HG03045 (cell line): ENCODE results near the gene PKD2L1.
"Not testable (repeated sequence)": the region's sequence is repeated elsewhere in the genome, so short reads cannot be mapped to it uniquely, and the experiment has no call there.

Source experiments
- ATAC-seq: cut with Tn5 transposase; IDR thresholded peaks from one replicate; pipeline ENCODE4 v1.9.1; 2021; ENCODE audit warnings: mild to moderate bottlenecking, moderate library complexity; ENCODE audit not compliant: unreplicated experiment

PKD2L1 gene

DNA sequence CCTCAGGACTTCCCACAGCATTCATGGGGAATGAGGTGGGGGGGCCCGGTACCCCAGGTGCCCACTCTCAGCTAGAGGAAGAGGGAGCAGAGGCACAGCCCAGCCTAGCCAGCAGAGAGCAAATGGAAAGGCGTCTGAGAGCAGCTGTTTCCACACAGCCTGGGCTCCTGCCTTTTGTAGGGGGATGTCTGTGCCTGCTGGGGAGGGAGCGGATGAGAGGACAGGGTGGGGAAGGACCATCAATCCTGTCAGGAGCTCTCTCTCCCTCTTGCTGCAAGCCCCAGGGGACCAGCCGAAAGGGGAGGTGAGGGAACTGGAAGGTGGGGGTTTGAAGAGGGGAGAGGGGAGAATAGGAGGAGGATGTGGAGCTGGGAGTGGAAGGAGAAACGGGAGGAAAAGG, at the start of gene PKD2L1:
PKD2L1 (minus strand) TSS at position 150 of the 400 bp plus-strand sequence; CDS start at position 25, 125 bp downstream.
- ATAC-seq = no peak

DNA sequence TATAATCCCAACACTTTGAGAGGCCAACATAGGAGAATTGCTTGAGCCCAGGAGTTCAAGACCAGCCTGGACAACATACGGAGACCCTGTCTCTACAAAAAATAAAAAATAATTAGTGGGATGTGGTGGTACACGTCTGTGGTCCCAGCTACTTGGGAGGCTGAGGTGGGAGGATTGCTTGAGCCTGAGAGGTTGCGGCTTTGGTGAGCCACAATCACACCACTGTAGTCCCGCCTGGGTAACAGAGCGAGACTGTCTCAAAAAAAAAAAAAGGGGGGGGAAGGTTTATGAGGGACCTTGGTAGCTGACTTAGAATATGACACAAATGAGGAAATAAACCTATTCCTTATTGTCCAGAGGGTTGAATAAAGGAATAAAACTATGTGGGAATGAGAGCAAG, 47.8 kb upstream of the PKD2L1 start:
- ATAC-seq = no peak

GRCh38 chr10:100376656-100377055, 46.6 kb upstream of the PKD2L1 start:
- ATAC-seq = not testable (repeated sequence)

GRCh38 chr10:100374677-100375353, 44.8 kb upstream of the PKD2L1 start:
- ATAC-seq = not testable (repeated sequence)

- ATAC-seq = no peak
Measured at GRCh38 chr10:100374200-100374655, 44.2 kb upstream of the PKD2L1 start.

DNA sequence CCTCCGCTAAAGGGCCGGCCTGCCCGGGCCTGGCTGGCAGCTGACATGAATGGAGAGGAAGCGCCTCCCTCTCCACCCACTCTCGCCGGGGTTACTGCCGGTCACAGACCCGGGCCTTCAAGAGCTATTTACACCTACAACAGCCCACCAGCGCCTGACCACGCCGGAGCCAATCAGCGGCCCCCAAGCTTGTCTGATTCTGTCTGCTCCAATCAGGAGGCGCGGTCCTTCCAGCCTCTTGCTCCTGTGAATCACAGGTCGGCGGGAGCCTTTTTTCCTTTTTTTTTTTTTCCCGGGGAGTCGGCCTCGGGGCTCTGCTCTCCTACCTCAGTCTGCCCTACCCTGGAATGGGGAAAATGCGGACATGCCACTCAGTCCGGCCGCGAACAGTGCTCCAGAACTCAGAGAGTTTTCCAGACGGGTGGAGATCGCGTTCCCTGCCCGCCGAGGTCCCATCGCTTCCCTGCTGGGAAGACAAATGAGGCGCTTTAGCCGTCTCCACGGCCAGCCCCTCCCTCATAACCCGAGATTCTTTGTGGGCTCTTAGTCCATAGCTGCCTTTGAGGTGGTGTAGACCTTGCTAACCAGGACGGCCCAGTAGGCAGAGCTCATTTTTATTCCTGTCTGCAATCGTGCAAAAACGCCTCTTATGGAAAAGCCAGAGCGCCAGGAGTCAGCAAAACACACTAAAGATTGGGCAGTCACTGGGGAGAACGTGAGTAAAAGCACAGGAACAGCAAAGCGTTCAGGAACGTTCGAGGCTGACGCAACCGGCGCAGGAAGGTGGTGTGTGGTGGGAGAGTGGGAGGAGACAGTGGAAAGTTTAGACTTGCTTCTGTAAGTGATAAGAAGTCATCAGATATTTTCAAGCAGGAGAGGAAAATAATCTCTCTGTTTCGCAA, 43.5 kb upstream of the PKD2L1 start:
- ATAC-seq = peak; percentile 95

GRCh38 chr10:100372415-100373297, 42.6 kb upstream of the PKD2L1 start:
- ATAC-seq = no peak

GRCh38 chr10:100371482-100372027, 41.5 kb upstream of the PKD2L1 start:
- no peak for ATAC-seq

DNA sequence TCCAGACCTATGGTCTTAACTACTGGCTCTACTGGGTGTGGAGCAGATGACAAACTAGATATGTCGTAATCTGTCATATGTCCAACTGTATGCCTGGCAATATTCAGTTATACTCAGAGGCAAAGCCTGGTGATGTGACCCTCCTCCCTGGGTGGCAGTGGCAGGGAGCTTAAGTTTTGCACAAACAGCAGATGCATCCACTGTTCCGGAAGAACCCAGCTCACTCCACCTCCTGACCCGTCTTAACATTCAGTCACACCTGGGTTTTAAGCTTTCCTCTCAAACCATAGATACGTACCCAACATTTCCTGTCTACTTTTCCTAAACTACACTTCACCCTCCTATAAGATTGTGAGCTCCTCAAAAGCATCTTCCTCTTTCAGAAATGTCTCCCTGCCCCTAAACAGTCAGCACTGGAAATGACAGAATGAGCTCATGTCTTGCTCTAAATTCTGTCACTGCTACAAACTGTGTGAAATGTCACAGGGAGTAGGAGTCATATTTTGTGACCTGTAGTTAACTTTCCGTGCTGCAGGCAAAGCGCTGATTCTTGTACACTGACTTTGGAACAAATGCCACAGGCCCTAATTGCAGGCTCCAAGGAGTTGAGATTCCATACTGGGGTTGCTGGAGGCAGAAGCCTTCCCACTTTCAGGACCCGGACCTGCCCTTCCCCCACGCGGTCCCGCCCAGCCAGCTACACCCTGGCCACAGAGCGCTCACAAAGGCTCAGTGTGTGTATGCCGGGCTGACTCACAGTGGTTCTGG, 40.9 kb upstream of the PKD2L1 start:
- ATAC-seq = no peak

GRCh38 chr10:100368721-100369120, 38.7 kb upstream of the PKD2L1 start:
- no peak for ATAC-seq

DNA sequence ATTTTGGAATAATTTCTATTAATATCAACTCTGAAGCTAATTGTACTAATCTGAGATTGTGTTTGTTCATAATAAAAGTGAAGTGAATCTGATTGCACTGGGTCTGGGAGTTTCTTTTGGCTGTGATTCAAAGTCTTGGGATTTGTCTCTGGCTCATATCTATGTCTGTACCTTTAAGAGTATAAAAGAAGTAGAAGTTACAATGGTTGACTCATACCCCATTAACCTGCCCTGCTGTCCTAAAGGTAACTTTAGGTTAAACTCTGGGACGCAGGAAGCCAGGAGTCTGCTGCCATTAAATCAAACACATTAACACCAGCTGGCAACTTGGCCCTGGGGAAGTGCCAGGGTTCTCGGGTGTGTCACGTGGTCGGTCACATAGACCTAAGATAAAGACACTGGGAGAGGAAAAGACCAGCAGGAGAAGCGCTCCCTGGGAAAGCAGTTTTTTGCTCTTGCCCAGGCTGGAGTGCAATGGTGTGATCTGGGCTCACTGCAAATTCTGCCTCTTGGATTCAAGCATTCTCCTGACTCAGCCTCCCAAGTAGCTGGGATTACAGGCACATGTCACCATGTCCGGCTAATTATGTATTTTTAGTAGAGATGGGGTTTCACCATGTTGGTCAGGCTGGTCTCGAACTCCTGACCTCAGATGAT, 34.8 kb upstream of the PKD2L1 start:
- ATAC-seq = no peak

DNA sequence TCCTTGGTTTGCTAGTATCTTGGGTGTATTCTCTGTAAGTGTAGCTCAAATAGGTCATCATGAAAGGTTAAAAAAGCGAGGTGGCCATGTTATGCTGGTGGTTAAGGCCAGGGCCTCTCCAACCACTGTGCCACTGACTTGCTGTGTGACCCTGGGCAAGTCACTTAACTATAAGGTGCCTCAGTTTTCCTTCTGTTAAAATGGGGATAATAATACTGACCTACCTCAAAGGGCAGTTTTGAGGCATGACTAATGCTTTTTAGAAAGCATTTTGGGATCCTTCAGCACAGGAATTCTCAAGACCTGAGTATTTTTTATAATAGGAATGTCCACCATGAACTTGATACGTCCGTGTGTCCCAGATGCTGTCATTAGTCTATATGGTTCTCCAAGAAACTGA, 34.1 kb upstream of the PKD2L1 start:
- no peak for ATAC-seq

GRCh38 chr10:100362570-100363496, 32.8 kb upstream of the PKD2L1 start:
- ATAC-seq = no peak

- no peak for ATAC-seq
Measured at GRCh38 chr10:100360234-100360633, 30.2 kb upstream of the PKD2L1 start.

DNA sequence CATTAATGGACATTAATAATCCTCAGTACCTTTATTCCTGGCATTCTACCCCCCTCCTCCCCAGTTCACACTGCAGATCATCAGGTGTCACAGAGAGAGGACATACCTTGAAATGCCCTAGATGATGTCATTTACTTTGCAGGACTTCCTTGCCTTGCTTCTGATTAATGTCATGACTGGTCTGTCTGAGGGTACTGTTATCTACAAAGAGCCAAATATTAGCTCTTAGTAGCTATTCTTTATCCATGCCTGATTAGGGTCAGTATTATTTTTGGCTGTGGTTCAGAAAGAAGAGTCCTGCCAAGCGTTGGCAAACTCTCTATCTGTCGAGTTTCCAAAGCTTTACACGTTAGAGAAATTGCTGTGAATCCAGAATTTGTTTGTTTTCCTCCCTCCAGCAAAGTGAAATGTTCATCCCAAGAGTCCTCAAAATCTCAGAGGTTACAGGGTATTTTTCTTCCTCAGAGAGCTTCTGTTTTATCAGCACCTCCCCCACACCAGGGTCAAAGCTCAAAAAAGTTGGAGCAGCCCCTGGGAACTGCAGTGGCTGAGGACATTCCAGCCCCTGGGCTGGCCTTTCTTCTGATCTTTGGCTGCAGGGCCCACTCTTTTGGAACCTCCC, 29.6 kb upstream of the PKD2L1 start:
- ATAC-seq = no peak

GRCh38 chr10:100359030-100359432, 29.0 kb upstream of the PKD2L1 start:
- no peak for ATAC-seq

- ATAC-seq = no peak
Measured at GRCh38 chr10:100357059-100357858, 27.2 kb upstream of the PKD2L1 start.
